Right hindlimb (tissue), 1 donor: Measurements from ENCODE around the gene MEN1.
"Not testable (repeated sequence)": the region's sequence is repeated elsewhere in the genome, so short reads cannot be mapped to it uniquely, and the experiment has no call there.

Experiments used
- DNase-seq: peaks from one replicate; pipeline ENCODE4 v3.0.0-alpha.2; 2018

MEN1 gene

DNA sequence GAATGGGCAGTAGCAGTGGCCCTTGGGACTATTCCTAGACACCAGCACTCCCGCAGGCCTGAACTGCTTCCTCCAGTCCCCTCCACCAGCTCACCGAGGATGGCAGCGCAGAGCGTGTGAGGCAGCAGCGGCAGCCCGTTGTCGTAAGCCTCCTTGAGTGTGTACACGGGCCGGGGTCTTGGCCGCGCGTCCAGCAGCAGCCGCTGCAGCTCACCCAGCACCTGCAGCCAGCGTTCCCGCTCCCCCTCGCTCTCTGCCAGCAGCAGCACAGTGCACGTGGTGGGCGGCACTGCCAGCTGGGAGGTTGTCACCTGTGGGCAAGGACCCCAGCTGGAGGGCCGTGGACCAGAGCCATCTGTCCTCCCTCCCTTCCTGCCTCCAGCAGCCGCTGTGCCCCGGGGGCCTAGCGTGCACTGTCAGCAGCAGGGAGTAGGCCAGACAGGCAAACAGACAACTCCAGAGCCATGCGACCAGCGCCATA lies 21.1 kb upstream of the MEN1 start:
- DNase-seq, result no peak

DNA sequence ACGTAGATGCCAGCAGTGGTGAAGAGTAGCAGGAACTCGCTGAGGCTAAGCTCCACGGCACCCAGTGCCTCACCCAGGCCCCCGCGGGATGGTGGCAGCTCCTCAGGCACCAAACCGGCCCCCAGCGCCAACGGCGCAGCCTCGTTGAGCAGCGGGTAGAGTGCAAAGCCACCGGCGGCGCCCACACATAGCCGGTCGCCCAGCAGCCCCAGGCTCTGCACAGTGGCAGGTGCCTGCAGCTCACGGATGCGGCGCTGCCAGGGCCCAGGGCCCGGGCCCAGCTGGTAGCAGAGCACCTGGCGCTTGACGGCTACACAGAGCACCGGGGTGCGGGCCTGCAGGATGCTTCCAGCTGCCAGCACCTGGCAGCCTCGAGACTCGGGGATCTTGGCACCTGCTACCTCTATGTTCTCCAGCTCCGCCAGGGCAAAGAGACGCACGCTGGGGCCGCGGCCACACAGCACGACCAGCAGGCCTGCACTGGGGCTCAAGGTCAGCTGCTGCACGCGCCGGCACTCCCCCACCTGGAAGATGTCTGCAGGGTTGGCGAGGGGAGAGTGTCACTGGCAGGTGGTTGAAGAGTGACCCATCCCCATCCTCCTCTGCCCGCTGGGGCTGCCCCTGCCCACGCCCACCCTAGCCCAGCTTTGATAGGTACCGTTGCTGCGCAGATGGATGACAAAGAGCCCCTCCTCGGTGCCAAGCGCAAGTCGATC lies 19.3 kb upstream of the MEN1 start:
- no peak for DNase-seq

DNA sequence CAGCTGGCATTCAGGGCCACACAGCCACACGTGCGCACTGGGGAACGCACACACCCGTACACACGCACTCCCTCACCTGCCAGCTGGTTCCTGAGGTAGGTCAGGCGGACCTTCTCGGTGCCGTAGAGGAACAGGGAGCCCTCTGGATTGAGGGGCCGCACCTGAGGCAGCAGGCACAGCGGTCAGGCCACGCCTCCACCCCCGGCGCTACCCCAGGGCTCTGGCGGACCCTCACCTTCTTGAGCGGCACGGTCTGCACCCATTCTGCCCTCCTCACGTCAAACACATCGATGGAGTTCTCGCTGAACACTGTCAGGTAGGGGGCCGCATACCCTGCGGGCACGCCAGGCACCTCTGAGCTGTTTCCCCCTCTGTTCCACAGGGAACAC lies 17.1 kb upstream of the MEN1 start:
- no peak for DNase-seq

DNA sequence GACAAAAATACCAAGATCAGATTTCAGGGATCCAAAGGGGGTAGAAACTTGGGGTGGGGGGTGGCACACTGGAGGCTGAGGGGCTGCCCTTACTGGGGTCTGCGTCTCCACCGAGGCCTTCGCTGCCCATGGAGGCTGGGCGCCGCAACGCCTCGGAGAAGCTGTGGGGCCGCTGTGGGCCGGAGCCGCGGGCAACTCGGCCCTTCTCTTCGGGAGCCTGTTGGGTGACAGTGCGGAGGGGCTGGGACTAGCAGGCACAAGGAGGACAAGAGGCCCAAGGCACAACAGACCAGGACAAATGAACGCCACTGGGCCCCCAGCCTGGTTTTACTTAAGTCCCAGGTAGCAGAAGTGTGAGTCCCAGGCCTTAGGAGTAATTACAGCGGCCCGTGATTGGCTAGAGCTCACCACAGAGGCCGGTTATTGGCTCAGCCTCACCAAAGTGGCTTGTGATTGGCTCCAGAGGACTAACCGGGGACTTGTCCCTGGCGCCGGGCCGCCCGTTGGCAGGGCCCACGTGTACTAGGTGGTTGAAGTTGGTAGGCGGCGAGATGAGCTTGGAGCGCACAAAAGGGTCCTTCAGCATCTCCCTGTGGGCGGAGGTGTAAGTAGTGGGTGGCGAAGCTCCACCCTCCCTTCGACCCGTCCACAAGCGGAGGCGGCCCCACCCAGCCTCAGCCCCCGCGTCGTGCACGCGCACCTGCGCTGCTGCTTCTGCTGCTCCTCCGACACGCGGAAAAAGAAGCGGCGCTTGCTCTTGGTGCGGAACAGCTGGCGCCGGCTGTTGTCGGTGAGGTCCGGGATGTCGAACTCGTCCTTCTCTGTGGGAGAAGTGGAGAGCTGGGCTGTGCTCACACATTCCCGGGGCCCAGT lies 16.5 kb upstream of the MEN1 start:
- no peak for DNase-seq

DNA sequence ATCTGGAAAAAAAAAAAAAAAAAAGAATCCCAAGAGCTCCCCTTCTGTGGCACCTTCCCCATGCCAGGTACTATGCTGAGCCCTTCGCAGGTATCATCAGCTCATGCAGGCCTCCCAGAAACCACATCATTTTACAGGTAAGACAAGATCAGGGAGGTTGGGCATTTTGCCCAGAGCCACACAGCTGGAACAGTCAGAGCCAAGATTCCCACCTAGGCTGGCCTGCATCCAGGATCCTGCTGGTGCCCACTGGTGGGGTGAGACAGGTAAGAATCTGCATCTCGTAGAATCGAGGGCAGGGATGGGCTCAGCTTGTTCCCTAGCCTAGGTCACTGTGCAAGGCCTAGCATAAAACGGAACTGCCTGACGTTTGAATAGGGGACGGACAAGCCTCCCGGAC lies 15.7 kb upstream of the MEN1 start:
- no peak for DNase-seq

DNA sequence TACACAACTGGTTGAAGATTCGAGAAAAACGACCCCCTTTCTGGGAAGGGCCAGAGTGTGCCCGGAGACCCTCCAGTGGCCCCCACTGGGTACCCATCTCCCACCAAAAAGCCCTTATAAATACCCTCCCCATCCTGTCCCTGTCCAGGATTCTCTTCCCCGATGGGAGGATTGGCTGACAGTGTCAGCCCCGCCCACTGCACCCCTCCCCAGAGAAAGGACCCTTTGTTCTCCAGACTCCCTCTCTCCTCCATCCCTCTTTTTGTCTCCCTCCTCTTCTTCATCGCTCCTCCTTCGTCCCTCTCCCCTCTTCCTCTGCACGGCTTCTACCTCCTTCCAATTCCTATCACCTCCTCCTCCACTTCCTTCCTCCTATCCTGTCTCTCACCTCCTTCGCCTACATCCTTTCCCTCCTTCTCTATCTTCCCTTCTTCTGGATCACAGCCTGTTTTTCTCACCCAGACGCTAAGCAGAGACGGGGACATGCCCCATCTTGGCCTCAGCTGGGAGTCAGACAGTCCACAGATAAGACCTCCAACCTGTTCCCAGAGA lies 13.3 kb upstream of the MEN1 start:
- DNase-seq, result no peak

DNA sequence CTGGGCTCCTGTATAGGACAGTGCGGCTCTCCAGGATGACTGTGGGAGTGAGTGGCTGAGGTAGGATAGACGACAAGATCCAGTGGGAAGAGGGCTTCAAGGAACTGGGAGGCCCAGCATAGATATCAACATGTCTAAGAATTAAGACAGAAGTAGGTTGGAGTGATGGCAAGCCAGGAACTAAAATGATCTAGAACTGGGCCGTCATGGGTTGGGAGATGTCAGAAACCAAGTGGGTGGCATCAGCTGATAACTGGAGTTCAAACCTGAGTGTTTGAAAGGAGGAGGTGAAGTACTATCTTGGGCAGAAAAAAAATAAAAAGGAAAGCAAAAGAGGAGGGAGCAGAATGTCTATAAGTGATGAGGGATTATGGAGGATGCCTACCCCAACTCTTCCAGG lies 7.1 kb upstream of the MEN1 start:
- no peak for DNase-seq

DNA sequence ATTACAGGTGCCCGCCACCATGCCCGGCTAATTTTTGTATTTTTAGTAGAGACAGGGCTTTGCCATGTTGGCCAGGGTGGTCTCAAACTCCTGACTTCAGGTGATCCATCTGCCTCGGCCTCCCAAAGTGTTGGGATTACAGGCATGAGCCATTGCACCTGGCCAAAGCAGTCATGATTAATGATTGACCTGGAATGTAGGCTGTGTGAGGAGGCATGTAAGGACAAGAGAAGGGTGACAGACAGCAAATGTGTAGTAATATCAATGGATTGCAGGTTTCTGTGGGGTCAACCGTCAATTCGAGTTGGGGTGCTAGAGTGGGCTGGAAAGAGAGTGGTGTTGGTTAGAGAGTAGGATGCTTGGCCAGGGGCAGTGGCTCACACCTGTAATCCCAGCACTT lies 5.1 kb upstream of the MEN1 start:
- DNase-seq, result not testable (repeated sequence)

DNA sequence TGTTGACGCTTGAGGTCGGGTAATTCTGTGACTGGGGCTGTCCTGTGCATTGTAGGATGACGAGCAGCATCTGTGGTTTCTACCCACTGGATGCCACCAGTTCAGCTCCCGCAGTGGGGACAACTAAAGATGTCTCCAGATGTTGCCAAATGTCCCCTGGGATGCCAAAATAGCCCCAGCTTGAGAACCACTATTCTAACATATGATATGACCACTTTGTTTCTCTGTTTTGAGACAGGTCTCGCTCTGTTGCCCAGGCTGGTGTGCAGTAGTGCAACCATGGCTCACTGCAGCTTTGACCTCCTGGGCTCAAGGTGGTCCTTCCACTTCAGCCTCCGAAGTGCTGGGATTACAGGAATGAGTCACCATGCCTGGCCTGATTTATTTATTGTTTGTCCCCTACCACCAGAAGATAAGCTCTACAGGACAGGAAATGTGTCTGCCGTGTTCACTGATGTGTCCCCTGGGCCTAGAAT lies 4.4 kb upstream of the MEN1 start:
- no peak for DNase-seq

DNA sequence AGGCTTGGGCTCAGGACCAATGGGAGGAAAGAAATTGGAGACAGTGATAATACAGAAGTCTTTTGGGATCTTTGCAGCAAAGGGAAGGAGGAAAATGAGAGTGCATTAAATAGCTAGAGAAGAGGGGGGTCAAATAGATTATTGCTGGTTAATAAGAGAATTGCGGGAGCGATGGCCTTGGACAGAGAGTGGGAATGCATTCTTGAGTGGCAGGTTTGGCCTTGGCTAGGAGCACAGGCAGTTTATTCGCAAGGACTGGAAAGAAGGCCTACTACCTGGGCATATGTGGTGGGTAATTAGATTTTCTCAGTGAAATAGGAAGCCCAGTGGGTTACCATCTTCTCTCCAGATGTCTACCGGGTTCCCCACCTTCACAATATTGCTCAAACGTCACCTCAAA lies 3.5 kb upstream of the MEN1 start:
- no peak for DNase-seq

DNA sequence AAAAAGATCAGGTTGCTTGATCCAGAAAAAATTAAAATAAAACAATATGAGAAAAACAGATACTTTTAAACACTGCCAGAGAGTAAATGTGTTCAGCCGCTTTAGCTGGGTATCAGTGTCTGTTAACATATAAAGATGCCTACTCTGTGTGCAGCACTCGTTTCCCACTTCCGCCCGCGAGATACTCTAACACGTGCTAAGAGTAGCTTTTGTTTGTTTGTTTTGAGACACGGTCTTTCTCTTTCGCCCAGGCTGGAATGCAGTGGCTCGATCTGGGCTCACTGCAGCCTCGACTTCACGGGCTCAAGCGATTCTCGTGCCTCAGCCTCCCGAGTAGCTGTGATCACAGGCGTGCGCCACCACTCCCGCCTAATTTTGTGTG lies 531 bp upstream of the MEN1 start:
- DNase-seq, result no peak

DNA sequence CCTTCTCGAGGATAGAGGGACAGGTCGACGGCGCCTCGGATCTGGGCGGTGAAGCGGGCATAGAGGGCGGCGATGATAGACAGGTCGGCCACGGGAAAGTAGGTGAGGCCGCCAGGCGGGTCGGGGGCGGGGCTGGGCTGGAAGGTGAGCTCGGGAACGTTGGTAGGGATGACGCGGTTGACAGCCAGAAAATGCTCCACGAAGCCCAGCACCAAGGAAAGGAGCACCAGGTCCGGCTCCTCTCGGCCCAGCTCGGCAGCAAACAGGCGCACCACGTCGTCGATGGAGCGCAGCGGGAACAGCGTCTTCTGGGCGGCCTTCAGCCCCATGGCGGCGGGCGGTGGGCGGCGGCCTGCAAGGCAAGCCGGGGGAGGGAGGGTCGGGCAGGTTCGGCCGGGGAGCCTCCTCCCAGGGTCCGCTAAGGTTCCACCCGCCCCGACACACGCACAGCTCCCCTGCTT lies 540 bp downstream of the MEN1 start:
- DNase-seq, result no peak

DNA sequence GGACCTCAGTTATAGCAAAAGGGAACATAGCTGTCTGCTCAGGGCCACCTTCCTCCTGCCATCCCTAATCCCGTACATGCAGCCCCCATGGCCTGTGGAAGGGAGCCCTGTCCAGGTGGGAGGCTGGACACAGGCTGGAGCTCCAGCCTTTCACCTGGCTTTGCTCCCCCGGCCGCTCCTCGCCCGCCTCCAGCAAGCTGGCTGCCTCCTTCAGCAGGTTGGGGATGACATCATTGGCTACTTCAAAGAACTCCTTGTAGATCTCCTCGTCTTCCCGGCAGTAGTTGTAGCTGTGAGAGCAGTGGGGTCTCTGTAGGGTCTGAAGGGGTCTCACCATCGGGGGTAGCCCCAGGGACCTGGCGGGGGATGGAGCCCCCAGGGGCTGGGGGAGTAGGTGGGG lies 4.9 kb downstream of the MEN1 start:
- DNase-seq, result no peak

DNA sequence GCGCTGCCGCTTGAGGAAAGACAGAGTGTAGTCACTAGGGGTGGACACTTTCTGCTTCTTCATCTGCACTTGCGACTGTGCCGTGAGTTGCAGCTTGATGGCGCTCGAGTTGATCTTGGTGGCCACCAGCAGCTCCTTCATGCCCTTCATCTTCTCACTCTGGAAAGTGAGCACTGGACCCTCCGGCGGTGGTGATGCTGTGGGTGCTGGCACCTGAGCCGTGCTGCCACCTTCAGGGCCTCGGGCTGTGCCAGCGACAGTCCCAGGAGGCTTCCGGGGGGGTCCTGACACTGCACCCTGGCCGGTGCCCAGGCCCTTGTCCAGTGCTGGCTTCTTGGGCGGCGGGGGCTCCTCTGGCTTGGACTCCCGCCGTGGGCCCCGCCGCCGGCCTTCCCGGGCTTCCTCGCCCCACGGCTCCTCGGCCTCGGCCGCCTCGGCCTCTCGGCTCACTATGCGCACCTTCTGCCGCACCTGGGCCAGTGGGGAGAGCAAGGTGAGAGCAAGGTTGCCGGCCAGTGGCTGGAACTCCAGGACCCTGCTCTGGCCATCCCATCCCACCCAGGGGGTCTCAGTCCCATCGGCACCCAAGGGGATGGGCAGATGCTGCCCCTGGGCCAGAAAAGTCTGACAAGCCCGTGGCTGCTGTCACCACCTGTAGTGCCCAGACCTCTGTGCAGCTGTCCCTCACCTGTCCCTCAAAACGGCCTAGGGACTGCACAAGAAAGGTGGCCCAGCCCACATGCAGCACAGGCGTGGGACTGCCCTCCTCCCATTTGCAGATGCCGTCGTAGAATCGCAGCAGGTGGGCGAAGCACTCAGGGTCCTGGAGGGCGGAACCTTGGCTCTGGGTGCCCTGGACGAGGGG lies 5.8 kb downstream of the MEN1 start:
- DNase-seq, result no peak

DNA sequence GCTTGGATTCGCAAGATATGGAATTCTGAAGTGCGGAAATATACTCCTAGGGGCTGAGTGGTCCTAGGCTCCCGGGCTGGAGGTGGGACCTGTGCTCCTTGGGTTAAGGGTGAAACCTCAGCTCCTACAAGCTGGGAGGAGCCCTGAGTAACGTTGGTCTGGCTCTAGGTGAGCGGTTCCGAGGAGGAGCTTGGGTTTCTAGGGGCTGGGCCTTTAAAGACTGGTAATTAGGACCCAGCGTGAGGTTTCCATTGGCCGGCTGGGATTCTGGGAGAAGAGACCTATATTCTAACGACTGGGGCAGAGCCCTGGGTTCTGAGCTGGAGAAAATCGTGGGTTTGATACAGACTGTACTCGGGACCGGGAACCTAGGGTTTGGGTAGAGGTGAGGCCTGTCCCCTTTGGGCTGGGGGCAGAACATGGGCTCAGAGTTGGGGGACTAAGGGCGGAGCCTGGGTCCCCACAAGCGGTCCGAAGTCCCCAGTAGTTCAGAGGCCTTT lies 6.5 kb downstream of the MEN1 start:
- no peak for DNase-seq

DNA sequence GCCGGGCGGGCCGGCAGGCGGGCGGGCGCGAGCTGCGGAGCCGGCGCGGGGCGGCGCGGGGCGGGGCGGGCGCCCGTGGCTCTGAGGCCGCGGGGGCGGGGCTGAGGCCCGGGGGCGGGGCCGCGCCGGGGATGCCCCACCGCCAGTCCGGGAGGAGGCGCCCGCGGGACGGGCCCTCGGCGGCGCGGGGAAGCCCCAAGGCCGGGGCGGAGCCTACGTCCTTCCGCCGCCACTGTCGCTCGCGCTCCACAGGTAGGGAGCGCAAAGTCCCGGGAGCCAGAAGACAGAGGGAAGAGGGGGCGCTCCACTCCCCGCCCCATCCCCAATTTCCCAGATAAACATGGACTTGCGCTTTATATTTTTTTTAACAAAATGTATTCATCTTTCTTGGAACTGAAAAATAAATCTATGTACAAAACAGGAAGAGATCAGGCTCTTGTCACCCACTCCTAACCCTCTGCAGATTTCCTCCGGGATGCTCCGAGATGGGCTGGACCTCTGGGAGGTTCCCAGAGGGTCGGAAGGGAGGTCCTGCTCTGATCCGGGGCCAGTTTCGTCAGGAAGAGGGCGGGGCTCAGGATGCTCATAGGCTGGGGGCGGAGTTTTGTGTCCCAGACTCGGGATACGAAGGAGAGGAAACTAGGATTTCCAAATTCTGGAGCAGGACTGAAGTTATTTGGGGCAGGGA lies 7.0 kb downstream of the MEN1 start, which contains the start of gene MAP4K2:
Gene MAP4K2, minus strand, starts transcription at position 57 of the 688 bp plus-strand sequence. CDS start 65 bp downstream, outside the sequence.
- DNase-seq, result peak; percentile 91

DNA sequence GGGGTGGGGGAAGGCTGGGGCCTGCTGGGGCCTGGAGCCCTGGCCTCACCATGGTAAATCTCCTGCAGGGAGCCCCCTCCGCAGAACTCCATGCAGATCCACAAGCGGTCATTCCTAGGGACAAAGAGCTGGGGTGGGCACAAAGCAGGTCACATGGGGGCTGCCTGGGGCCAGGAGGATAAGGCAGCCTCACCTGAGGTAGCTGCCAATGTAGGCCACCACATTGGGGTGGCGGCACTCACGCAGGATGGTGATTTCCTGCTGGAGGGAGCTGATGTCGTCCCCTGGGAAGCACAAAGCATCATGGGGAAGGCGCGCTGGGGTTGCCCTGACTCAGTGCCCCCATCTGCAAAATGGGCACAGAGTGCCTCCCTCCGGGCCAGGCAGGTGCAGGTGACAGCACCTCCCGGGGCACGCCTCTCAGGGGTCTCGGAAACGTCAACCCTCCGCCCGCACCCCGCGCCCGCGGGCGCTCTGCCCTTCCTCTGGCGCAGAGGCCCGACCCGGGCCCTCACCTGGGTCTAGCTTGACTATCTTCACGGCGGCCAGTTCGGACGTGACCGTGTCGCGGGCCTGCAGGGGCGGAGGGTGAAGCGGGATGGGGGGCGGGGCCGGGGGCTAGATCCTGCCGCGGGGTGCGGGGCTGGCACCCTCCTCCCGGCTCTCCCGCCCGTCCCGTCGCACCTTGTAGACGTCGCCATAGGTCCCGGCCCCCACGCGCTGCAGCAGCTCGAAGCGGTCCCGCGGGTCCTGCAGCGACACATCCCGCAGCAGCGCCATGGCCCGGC lies 7.8 kb downstream of the MEN1 start:
- no peak for DNase-seq

DNA sequence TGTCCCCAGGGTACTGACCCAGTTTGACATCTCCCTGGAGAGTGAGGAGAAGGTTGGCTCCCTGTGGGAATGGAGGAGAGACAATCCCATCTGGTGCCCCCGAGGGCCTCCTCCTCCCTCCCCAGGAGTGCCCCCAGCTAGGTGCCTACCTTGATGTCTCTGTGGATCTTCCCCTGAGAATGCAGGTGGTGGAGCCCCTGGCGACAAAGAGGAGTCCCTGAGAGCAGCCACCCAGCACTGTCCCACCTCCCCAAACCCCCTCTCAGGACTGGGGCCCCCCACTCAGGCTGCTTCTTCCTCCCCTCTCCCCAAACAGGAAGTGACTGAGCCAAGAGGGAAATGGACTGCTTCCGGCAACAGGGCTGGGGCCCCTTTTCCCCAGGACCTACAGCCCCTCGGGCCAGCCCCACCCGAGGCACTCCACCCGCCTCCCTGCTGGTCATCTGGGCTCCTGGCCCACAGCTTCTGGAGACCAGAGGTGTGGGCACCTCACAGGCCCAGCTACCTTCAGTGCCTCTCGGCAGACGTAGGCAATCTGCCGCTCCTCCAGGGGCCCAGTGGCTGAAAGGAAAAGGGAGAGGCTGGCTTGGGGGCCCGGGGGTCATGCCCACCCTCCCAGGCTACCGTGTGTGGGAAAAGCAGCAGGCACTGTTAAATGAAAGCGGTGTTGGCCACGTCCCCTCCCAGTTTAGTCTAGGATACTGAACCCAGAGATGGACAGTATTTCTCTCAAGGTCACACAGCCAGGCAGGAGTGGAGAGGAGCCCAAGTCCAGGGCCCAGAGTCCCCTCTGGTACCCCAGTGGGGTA lies 8.6 kb downstream of the MEN1 start:
- no peak for DNase-seq

DNA sequence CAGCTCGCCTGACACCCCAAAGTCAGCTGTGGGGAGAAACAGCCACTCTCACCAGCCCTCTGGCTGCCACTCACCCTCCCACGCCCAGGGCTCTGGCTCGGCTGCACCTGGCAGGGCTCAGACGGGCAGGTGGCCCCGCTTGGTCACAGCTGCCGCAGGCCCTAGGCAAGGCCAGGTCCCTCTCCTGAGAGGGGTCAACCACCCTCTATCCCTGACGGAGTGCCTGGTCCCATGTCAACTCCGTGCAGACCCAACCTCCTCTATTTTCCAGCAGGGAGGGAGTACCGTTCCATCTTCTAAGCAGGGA lies 9.2 kb downstream of the MEN1 start:
- no peak for DNase-seq
